Activated CD8-positive, alpha-beta T cell treated with anti-CD3 and anti-CD28 coated beads, Interleukin-2, amount 10 ng/mL, durations not matched to agents 7 days and 5 days (primary cell): ENCODE results near the gene GBA3. TPM values are rescaled to one million over a fixed set of nuclear protein-coding genes. Genes with fewer than 3 reads are reported as not detected.

Experiments used
- ATAC-seq: fragments of 150-1000 bp; cut with Tn5 transposase; one replicate; pipeline ENCODE4 v1.10.0; 2021; ENCODE audit warnings: moderate library complexity
- CTCF ChIA-PET: fragments of 350-600 bp; sonication (Branson Sonifier 250); formaldehyde crosslinking; loops from one replicate; lab custom pipeline; 2021; ENCODE audit warnings: antibody characterized with exemption; lab: Charles Lee
- POLR2A ChIA-PET: fragments of 350-600 bp; sonication (Branson Sonifier 250); formaldehyde crosslinking; loops from one replicate; lab custom pipeline; 2021; ENCODE audit warnings: antibody characterized with exemption; lab: Charles Lee
- DNase-seq: peaks from one replicate; pipeline ENCODE4 v3.0.0-alpha.2; 2020
- H3K27ac Mint-ChIP-seq: one replicate; pipeline ENCODE4 v1.8.0; 2021; ENCODE audit warnings: mild to moderate bottlenecking, mixed read lengths
- H3K27me3 Mint-ChIP-seq: one replicate; pipeline ENCODE4 v1.8.0; 2021; ENCODE audit warnings: low read depth, mixed read lengths
- H3K36me3 Mint-ChIP-seq: one replicate; pipeline ENCODE4 v1.8.0; 2021; ENCODE audit warnings: low read depth, mixed read lengths
- H3K4me1 Mint-ChIP-seq: one replicate; pipeline ENCODE4 v1.8.0; 2021; ENCODE audit warnings: low read depth, mixed read lengths
- H3K4me3 Mint-ChIP-seq: one replicate; pipeline ENCODE4 v1.8.0; 2021; ENCODE audit warnings: mild to moderate bottlenecking, mixed read lengths
- H3K9me3 Mint-ChIP-seq: one replicate; pipeline ENCODE4 v1.8.0; 2022; ENCODE audit warnings: mixed read lengths; ENCODE audit not compliant: insufficient read depth
- total RNA-seq, 2 experiments: library from RNA; stranded (reverse); gene quantifications; one replicate each; pipeline ENCODE4 v1.2.3, GENCODE V29; 2021

The GBA3 gene
- total RNA-seq, 2 experiments from 2014 or later = not detected

- Mint-ChIP-seq H3K9me3 (no peaks in the 10 kb centered on the region), H3K27me3 (no peaks in the 10 kb centered on the region), H3K36me3 (no peaks in the 10 kb centered on the region), H3K27ac (no peak overlapping the region), H3K4me1 (no peaks in the 10 kb centered on the region), H3K4me3 (no peak overlapping the region)
- ChIA-PET POLR2A (no interaction called here), CTCF (no interaction called here)
- DNase-seq (no peak), ATAC-seq (no peak)
Observed at GRCh38 chr4:22859318-22859717, 166.6 kb downstream of the GBA3 start.

Other genes with a start within 250 kb of the GBA3 start
- gene ADGRA3, start 176.9 kb upstream of the GBA3 start, total RNA-seq = 1 to 10 TPM; 2.3 to 3.1 TPM